Renal cortical epithelial cell (primary cell): ENCODE measurements around the gene ZDHHC14. TPM values are rescaled to one million over a fixed set of nuclear protein-coding genes. Genes with fewer than 3 reads are reported as not detected.
A peak's percentile ranks its signal among the peaks of the same experiment; 100 is the strongest.
"Not testable (repeated sequence)": the region's sequence is repeated elsewhere in the genome, so short reads cannot be mapped to it uniquely, and the experiment has no call there.

Source experiments
- DNase-seq: peaks from one replicate; pipeline ENCODE4 v3.0.0-alpha.2; 2011; ENCODE audit warnings: low read depth
- total RNA-seq: library from RNA; depleted of rRNA; stranded (reverse); fragments of >200 nt; gene quantifications from 2 replicates; pipeline ENCODE4 v1.2.3, GENCODE V29; 2014

ZDHHC14 gene
- 3.0 and 5.3 TPM in 2 replicates for total RNA-seq

- DNase-seq, result peak; percentile 55
Measured at GRCh38 chr6:157380779-157381561, at the start of gene ZDHHC14. TSS of gene ZDHHC14 (plus strand) at chr6:157381190.

- no peak for DNase-seq
Measured at GRCh38 chr6:157332813-157333212, 48.2 kb upstream of the ZDHHC14 start.

- DNase-seq, result no peak
Measured at GRCh38 chr6:157333537-157333936, 47.5 kb upstream of the ZDHHC14 start.

- no peak for DNase-seq
Measured at GRCh38 chr6:157333956-157334355, 47.0 kb upstream of the ZDHHC14 start.

- DNase-seq, result no peak
Measured at GRCh38 chr6:157335829-157336228, 45.2 kb upstream of the ZDHHC14 start.

GRCh38 chr6:157337276-157337675 is 43.7 kb upstream of the ZDHHC14 start:
- DNase-seq, result not testable (repeated sequence)

- no peak for DNase-seq
Measured at GRCh38 chr6:157337751-157338150, 43.2 kb upstream of the ZDHHC14 start.

GRCh38 chr6:157339432-157339831 is 41.6 kb upstream of the ZDHHC14 start:
- no peak for DNase-seq

- peak; percentile 16 for DNase-seq
Measured at GRCh38 chr6:157343732-157344131, 37.3 kb upstream of the ZDHHC14 start.

GRCh38 chr6:157346373-157346772 is 34.6 kb upstream of the ZDHHC14 start:
- DNase-seq, result no peak

GRCh38 chr6:157358287-157358686 is 22.7 kb upstream of the ZDHHC14 start:
- DNase-seq, result no peak

GRCh38 chr6:157361886-157362285 is 19.1 kb upstream of the ZDHHC14 start:
- no peak for DNase-seq

GRCh38 chr6:157364705-157365104 is 16.3 kb upstream of the ZDHHC14 start:
- DNase-seq, result no peak

GRCh38 chr6:157366648-157367047 is 14.3 kb upstream of the ZDHHC14 start:
- DNase-seq, result no peak

GRCh38 chr6:157368359-157369049 is 12.5 kb upstream of the ZDHHC14 start:
- DNase-seq, result peak; percentile 15

- DNase-seq, result no peak
Measured at GRCh38 chr6:157370755-157371154, 10.2 kb upstream of the ZDHHC14 start.

- DNase-seq, result no peak
Measured at GRCh38 chr6:157372501-157373280, 8.3 kb upstream of the ZDHHC14 start.

GRCh38 chr6:157374889-157375443 is 6.0 kb upstream of the ZDHHC14 start:
- peak; percentile 71 for DNase-seq

- DNase-seq, result no peak
Measured at GRCh38 chr6:157376241-157376640, 4.7 kb upstream of the ZDHHC14 start.

- no peak for DNase-seq
Measured at GRCh38 chr6:157376706-157377230, 4.2 kb upstream of the ZDHHC14 start.

GRCh38 chr6:157379656-157380457 is 1.1 kb upstream of the ZDHHC14 start:
- DNase-seq, result peak; percentile 81
